GM12878 (cell line): ENCODE measurements around the gene ARHGEF10L.
A peak's percentile ranks its signal among the peaks of the same experiment; 100 is the strongest.

Source experiments
- TF ChIP-seq, protein P1 (sequence below): fragments of 450-650 bp; IDR thresholded peaks from 2 replicates; pipeline ENCODE4 v1.6.1; 2016; ENCODE audit warnings: mild to moderate bottlenecking
- TF ChIP-seq, protein P2 (sequence below), 3 experiments: IDR thresholded peaks in 2 of 3; conservative IDR thresholded peaks in 1 of 3; 2 replicates each; pipeline ENCODE4 v1.5.1; 2011; ENCODE audit warnings: low read depth in 3 of 3, low read length in 3 of 3, mild to moderate bottlenecking in 3 of 3, control low read depth in 2 of 3, moderate library complexity in 2 of 3, inconsistent platforms in 1 of 3, mixed read lengths in 1 of 3; ENCODE audit not compliant: control insufficient read depth in 2 of 3, insufficient read depth in 1 of 3; ENCODE audit errors: extremely low read depth in 1 of 3

DNA sequence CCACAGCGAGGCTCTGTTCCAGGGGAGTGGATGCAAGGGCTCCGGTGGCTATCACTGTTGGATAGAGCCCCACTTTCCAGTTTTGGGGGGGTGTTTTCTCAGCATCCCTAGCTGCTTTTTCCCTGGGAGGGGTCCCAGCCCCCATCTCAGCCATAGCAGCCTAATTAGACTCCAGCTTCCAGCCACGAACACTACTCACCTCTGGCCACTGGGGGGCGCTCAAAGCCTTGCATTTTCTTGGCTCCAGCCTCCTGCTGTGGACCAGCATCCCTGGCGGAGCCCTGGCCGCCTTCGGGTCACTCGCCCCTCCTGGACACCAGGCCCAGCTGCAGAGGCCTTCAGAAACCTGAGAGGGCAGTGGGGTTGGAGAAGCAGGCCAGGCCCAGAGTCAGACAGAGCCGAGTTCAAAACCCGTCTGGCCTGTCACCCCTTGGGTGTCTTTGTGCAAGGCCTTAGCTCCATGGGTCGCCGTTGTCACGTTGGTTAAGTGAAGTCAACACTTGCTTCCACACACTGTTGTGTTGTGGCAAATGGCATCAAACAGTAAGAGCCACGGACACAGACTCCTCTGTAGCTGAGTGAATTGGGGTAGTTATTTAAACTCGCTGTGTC is 122.2 kb downstream of the ARHGEF10L start:
- TF ChIP-seq, protein P1, sequence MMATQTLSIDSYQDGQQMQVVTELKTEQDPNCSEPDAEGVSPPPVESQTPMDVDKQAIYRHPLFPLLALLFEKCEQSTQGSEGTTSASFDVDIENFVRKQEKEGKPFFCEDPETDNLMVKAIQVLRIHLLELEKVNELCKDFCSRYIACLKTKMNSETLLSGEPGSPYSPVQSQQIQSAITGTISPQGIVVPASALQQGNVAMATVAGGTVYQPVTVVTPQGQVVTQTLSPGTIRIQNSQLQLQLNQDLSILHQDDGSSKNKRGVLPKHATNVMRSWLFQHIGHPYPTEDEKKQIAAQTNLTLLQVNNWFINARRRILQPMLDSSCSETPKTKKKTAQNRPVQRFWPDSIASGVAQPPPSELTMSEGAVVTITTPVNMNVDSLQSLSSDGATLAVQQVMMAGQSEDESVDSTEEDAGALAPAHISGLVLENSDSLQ: no peak
- TF ChIP-seq, protein P2, sequence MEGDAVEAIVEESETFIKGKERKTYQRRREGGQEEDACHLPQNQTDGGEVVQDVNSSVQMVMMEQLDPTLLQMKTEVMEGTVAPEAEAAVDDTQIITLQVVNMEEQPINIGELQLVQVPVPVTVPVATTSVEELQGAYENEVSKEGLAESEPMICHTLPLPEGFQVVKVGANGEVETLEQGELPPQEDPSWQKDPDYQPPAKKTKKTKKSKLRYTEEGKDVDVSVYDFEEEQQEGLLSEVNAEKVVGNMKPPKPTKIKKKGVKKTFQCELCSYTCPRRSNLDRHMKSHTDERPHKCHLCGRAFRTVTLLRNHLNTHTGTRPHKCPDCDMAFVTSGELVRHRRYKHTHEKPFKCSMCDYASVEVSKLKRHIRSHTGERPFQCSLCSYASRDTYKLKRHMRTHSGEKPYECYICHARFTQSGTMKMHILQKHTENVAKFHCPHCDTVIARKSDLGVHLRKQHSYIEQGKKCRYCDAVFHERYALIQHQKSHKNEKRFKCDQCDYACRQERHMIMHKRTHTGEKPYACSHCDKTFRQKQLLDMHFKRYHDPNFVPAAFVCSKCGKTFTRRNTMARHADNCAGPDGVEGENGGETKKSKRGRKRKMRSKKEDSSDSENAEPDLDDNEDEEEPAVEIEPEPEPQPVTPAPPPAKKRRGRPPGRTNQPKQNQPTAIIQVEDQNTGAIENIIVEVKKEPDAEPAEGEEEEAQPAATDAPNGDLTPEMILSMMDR (IDR thresholded peaks at IDR 0.05 in 2 of 3, conservative IDR thresholded peaks at IDR 0.05 in 1 of 3; ENCODE audit: control insufficient read depth in 2 of 3, extremely low read depth in 1 of 3, insufficient read depth in 1 of 3, low read depth in 3 of 3, low read length in 3 of 3): peak; percentile 78 to 82 (median 81)
